H1 (cell line): ENCODE measurements around the gene ADARB2. TPM values are rescaled to one million over a fixed set of nuclear protein-coding genes. Genes with fewer than 3 reads are reported as not detected.

Experiments used
- CTCF ChIA-PET: fragments of 300-600 bp; sonication (Branson Sonifier 250); formaldehyde crosslinking; loops from one replicate; lab custom pipeline; 2021; ENCODE audit not compliant: partially characterized antibody; lab: Charles Lee
- POLR2A ChIA-PET: fragments of 300-600 bp; sonication (Branson Sonifier 250); formaldehyde crosslinking; loops from one replicate; lab custom pipeline; 2021; ENCODE audit warnings: inconsistent platforms; ENCODE audit not compliant: partially characterized antibody; lab: Charles Lee
- DNase-seq, 2 experiments: peaks; one replicate each; pipeline versions ENCODE4 v3.0.0 to v3.0.0-alpha.2; 2010 to 2022; ENCODE audit warnings: low spot score in 2 of 2, low read depth in 1 of 2, mixed read lengths in 1 of 2
- FAIRE-seq: peaks from 2 replicates; lab custom pipeline; 2011; peaks lifted over from hg19 to GRCh38; lab: Jason Lieb, UNC
- H2AFZ ChIP-seq: 2 replicates; pipeline ENCODE4 v1.8.1; 2012; ENCODE audit warnings: low read length, inconsistent platforms
- H2AK5ac ChIP-seq: 2 replicates; pipeline ENCODE4 v1.6.1; 2013; ENCODE audit warnings: low read depth, low read length
- H2BK120ac ChIP-seq: replicated peaks from 2 replicates; pipeline ENCODE3; 2013; ENCODE audit warnings: low read depth, low read length, inconsistent platforms
- H2BK12ac ChIP-seq: 2 replicates; pipeline ENCODE4 v1.6.1; 2013; ENCODE audit warnings: low read depth, low read length
- H2BK15ac ChIP-seq: 2 replicates; pipeline ENCODE4 v1.6.1; 2013; ENCODE audit warnings: low read length
- H2BK20ac ChIP-seq: 2 replicates; pipeline ENCODE4 v1.6.1; 2013; ENCODE audit warnings: low read length
- H2BK5ac ChIP-seq: 2 replicates; pipeline ENCODE4 v1.6.1; 2013; ENCODE audit warnings: low read depth, low read length
- H3K14ac ChIP-seq: 2 replicates; pipeline ENCODE4 v1.6.1; 2013; ENCODE audit warnings: inconsistent platforms; ENCODE audit not compliant: insufficient read length
- H3K18ac ChIP-seq: 2 replicates; pipeline ENCODE4 v1.6.1; 2013; ENCODE audit warnings: low read length; ENCODE audit errors: extremely low read depth
- H3K23ac ChIP-seq: 2 replicates; pipeline ENCODE4 v1.6.1; 2013; ENCODE audit warnings: inconsistent platforms; ENCODE audit not compliant: insufficient read length
- H3K23me2 ChIP-seq: 2 replicates; pipeline ENCODE4 v1.6.1; 2013; ENCODE audit warnings: low read depth, low read length
- H3K27ac ChIP-seq: 2 replicates; pipeline ENCODE4 v1.6.1; 2011; ENCODE audit warnings: low read depth, low read length, inconsistent platforms
- H3K27me3 ChIP-seq, 4 experiments: replicated peaks in 1 of 4; 1 replicate in 1 of 4; 2 replicates in 3 of 4; pipeline versions ENCODE4 v1.6.1 to v1.8.1; 2011 to 2013; ENCODE audit warnings: low read length in 3 of 4, mild to moderate bottlenecking in 3 of 4, inconsistent platforms in 2 of 4, mixed read lengths in 2 of 4, moderate library complexity in 1 of 4; ENCODE audit not compliant: control insufficient read depth in 3 of 4, insufficient read depth in 3 of 4; ENCODE audit errors: extremely low read depth in 1 of 4
- H3K36me3 ChIP-seq, 4 experiments: 2 replicates each; pipeline versions ENCODE4 v1.6.1 to v1.8.1; 2011 to 2013; ENCODE audit warnings: mild to moderate bottlenecking in 4 of 4, low read length in 3 of 4, moderate library complexity in 2 of 4, control low read depth in 1 of 4, inconsistent platforms in 1 of 4; ENCODE audit not compliant: insufficient read depth in 4 of 4, control insufficient read depth in 2 of 4
- H3K4ac ChIP-seq: replicated peaks from 2 replicates; pipeline ENCODE3; 2013; ENCODE audit warnings: low read length, low read depth, mixed read lengths, inconsistent platforms; ENCODE audit not compliant: insufficient read length
- H3K4me1 ChIP-seq, 4 experiments: replicated peaks in 1 of 4; 1 replicate in 1 of 4; 2 replicates in 3 of 4; pipeline versions ENCODE4 v1.6.1 to v1.8.1; 2011 to 2013; ENCODE audit warnings: low read length in 3 of 4, inconsistent platforms in 2 of 4, mixed read lengths in 1 of 4; ENCODE audit not compliant: insufficient read depth in 4 of 4, control insufficient read depth in 3 of 4
- H3K4me2 ChIP-seq, 2 experiments: 2 replicates each; pipeline versions ENCODE4 v1.6.1 to v1.8.1; 2011 to 2013; ENCODE audit warnings: low read depth in 2 of 2, low read length in 2 of 2, control low read depth in 1 of 2, inconsistent platforms in 1 of 2, mild to moderate bottlenecking in 1 of 2; ENCODE audit not compliant: insufficient read depth in 1 of 2
- H3K4me3 ChIP-seq, 4 experiments: fragments of 200-600, 300-600 bp in 1 of 4; sonication (generic), shearing (Covaris generic), sonication (Bioruptor Twin) in 1 of 4; 2 replicates each; pipeline versions ENCODE4 v1.5.1 to v1.8.1; 2011 to 2016; ENCODE audit warnings: low read length in 4 of 4, low read depth in 3 of 4, control low read depth in 2 of 4, inconsistent platforms in 2 of 4, mild to moderate bottlenecking in 2 of 4, mixed read lengths in 1 of 4, moderate library complexity in 1 of 4; ENCODE audit not compliant: insufficient read depth in 2 of 4; ENCODE audit errors: extremely low read depth in 1 of 4
- H3K56ac ChIP-seq: replicated peaks from 2 replicates; pipeline ENCODE3; 2013; ENCODE audit warnings: low read depth, mild to moderate bottlenecking, mixed read lengths, low read length, inconsistent platforms; ENCODE audit not compliant: insufficient read length
- H3K79me1 ChIP-seq: 2 replicates; pipeline ENCODE4 v1.6.1; 2013; ENCODE audit warnings: low read depth, low read length, control low read depth
- H3K79me2 ChIP-seq, 2 experiments: 2 replicates each; pipeline versions ENCODE4 v1.6.1 to v1.8.1; 2012 to 2013; ENCODE audit warnings: low read length in 2 of 2, mild to moderate bottlenecking in 2 of 2, inconsistent platforms in 1 of 2; ENCODE audit not compliant: insufficient read depth in 2 of 2, control insufficient read depth in 1 of 2
- H3K9ac ChIP-seq, 4 experiments: replicated peaks in 1 of 4; 1 replicate in 1 of 4; 2 replicates in 3 of 4; pipeline versions ENCODE4 v1.6.1 to v1.8.1; 2011 to 2013; ENCODE audit warnings: low read depth in 3 of 4, low read length in 3 of 4, control low read depth in 2 of 4, mild to moderate bottlenecking in 2 of 4, moderate library complexity in 2 of 4, inconsistent platforms in 1 of 4; ENCODE audit errors: extremely low read depth in 1 of 4
- H3K9me3 ChIP-seq, 2 experiments: 2 replicates each; pipeline versions ENCODE4 v1.6.1 to v1.8.1; 2012 to 2013; ENCODE audit warnings: mild to moderate bottlenecking in 2 of 2, moderate library complexity in 2 of 2, control low read depth in 1 of 2, inconsistent platforms in 1 of 2, low read depth in 1 of 2, low read length in 1 of 2, mixed read lengths in 1 of 2; ENCODE audit not compliant: insufficient read depth in 2 of 2
- H4K20me1 ChIP-seq, 2 experiments: replicated peaks in 1 of 2; 2 replicates each; pipeline versions ENCODE3 to v1.8.1; 2011 to 2013; ENCODE audit warnings: inconsistent platforms in 2 of 2, low read length in 2 of 2, mild to moderate bottlenecking in 1 of 2; ENCODE audit not compliant: insufficient read depth in 2 of 2, control insufficient read depth in 1 of 2
- H4K5ac ChIP-seq: 2 replicates; pipeline ENCODE4 v1.6.1; 2013; ENCODE audit warnings: low read length, low read depth, mixed read lengths, inconsistent platforms; ENCODE audit not compliant: insufficient read length
- H4K8ac ChIP-seq: 2 replicates; pipeline ENCODE4 v1.8.0; 2013; ENCODE audit warnings: mild to moderate bottlenecking, moderate library complexity, low read length, inconsistent platforms; ENCODE audit not compliant: insufficient read depth; ENCODE audit errors: extremely low read depth
- H4K91ac ChIP-seq: replicated peaks from 2 replicates; pipeline ENCODE3; 2013; ENCODE audit warnings: low read length, mixed read lengths, inconsistent platforms; ENCODE audit not compliant: insufficient read length
- CBX8 ChIP-seq: fragments of 300-800, 300-1000 bp; sonication (generic); IDR thresholded peaks from 2 replicates; pipeline ENCODE4 v1.7.1; 2016; ENCODE audit warnings: low read depth, low read length, borderline replicate concordance
- CHD2 ChIP-seq: IDR thresholded peaks from 2 replicates; pipeline ENCODE4 v1.6.1; 2012; ENCODE audit warnings: low read length, improper control_type of control experiment
- EP300 ChIP-seq, 2 experiments: IDR thresholded peaks; 1 replicate in 1 of 2; 2 replicates in 1 of 2; pipeline ENCODE4 v1.6.1; 2011 to 2012; ENCODE audit warnings: low read depth in 2 of 2, low read length in 2 of 2, mild to moderate bottlenecking in 2 of 2, borderline replicate concordance in 1 of 2, inconsistent platforms in 1 of 2, moderate library complexity in 1 of 2
- HDAC2 ChIP-seq, 2 experiments: fragments of 300-600 bp in 1 of 2; sonication (generic) in 1 of 2; IDR thresholded peaks; 2 replicates each; pipeline ENCODE4 v1.6.1; 2011 to 2012; ENCODE audit warnings: low read depth in 2 of 2, low read length in 2 of 2, mild to moderate bottlenecking in 2 of 2, moderate library complexity in 2 of 2, borderline replicate concordance in 1 of 2, inconsistent platforms in 1 of 2
- HDAC6 ChIP-seq: IDR thresholded peaks from one replicate; pipeline ENCODE4 v1.7.1; 2012; ENCODE audit warnings: low read depth, mild to moderate bottlenecking, inconsistent platforms, low read length, moderate library complexity
- RFX5 ChIP-seq: IDR thresholded peaks from 2 replicates; pipeline ENCODE4 v1.6.1; 2011; ENCODE audit warnings: low read depth, low read length, improper control_type of control experiment, borderline replicate concordance
- RXRA ChIP-seq: IDR thresholded peaks from 2 replicates; pipeline ENCODE4 v1.6.1; 2011; ENCODE audit warnings: low read depth, mild to moderate bottlenecking, low read length, moderate library complexity; ENCODE audit not compliant: insufficient read depth
- SP1 ChIP-seq: IDR thresholded peaks from 2 replicates; pipeline ENCODE4 v1.6.1; 2011; ENCODE audit warnings: low read depth, low read length
- SP2 ChIP-seq: IDR thresholded peaks from 2 replicates; pipeline ENCODE4 v1.6.1; 2012; ENCODE audit warnings: mild to moderate bottlenecking, low read length, inconsistent platforms
- SP4 ChIP-seq: IDR thresholded peaks from 2 replicates; pipeline ENCODE4 v1.6.1; 2012; ENCODE audit warnings: low read length, inconsistent platforms
- TAF1 ChIP-seq: IDR thresholded peaks from 2 replicates; pipeline ENCODE4 v1.6.1; 2011; ENCODE audit warnings: mild to moderate bottlenecking, low read depth, low read length
- WGBS, 2 experiments: shearing (Covaris generic) in 1 of 2; methylation state at CpG; one replicate each; pipeline versions ENCODE4 v1.1.6 to v1.1.7; 2013 to 2015; ENCODE audit warnings: low lambda C conversion rate in 2 of 2, mixed read lengths in 2 of 2, inconsistent platforms in 1 of 2, low coverage in 1 of 2, missing lambda C conversion rate in 1 of 2; ENCODE audit not compliant: insufficient replicate concordance in 2 of 2, insufficient coverage in 1 of 2, insufficient read length in 1 of 2; ENCODE audit errors: extremely low coverage in 1 of 2, missing lambda C conversion rate in 1 of 2; 5-methylcytosine and 5-hydroxymethylcytosine counted together
- polyA plus RNA-seq, 7 experiments: library from polyadenylated mRNA; depleted of rRNA in 3 of 7; stranded (reverse) in 5 of 7; unstranded in 2 of 7; fragments of >200 nt in 5 of 7; fragments of 200-250 nt in 2 of 7; gene quantifications; 1 replicate in 5 of 7; 2 replicates in 1 of 7; 4 replicates in 1 of 7; pipeline versions ENCODE4 v1.2.1 to v1.2.3, GENCODE V29; 2011 to 2013; ENCODE audit warnings: missing spikeins in 2 of 7, mixed read lengths in 2 of 7
- total RNA-seq: library from RNA; stranded (reverse); fragmentation: NEBNext Ultra II Directional; extraction: Animal tissue kit (Norgen Biotek cat#: 25700); gene quantifications from 2 replicates; pipeline ENCODE4 v1.2.1, GENCODE V29; 2021
- TF ChIP-seq, protein P1 (sequence below): IDR thresholded peaks from 2 replicates; pipeline ENCODE4 v1.6.1; 2012; ENCODE audit warnings: low read length, inconsistent platforms
- TF ChIP-seq, protein P2 (sequence below): IDR thresholded peaks from 2 replicates; pipeline ENCODE4 v1.6.1; 2012; ENCODE audit warnings: inconsistent platforms

ADARB2 gene
- total and polyA plus RNA-seq, 2 of the 8 experiments (the other 6 are each of a cell fraction or from before 2014, with no cell fraction given): 2.2 to 2.8 TPM

DNA sequence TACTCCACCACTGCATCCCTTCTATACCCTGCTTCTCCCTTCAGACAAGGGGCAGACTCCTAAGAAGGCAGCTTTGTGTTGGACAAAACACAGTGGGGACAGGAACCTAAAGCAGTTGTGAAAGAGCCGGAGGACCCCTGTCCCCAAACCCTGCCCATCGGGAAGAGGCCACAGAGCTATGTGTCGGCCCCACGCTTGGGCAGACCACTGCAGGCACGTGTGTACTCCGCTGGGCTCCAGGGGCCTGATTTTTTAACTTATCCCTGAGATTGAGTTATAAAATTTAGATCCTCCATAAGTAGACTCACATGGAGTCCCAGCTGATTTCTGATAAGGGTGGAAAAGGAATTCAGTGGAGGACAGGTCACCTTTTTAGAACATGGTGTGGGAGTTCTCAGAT is 310.5 kb downstream of the ADARB2 start:
- Histone ChIP-seq H2BK12ac (no peak overlapping the region), H3K14ac (no peak overlapping the region), H3K4me2 (no peak overlapping the region), H3K23ac (no peak overlapping the region), H2AK5ac (no peak overlapping the region), H3K4me1 (no peaks in the 10 kb centered on the region), H4K8ac (no peak overlapping the region), H3K9ac (no peak overlapping the region), H3K36me3 (no peaks in the 10 kb centered on the region), H3K27me3 (peaks cover 0 to 10% (median 7%) of the 10 kb centered on the region in 4 experiments; a peak in 5 of 7 replicates), H2AFZ (no peak overlapping the region), H4K5ac (no peak overlapping the region), H3K79me1 (no peaks in the 10 kb centered on the region), H4K20me1 (no peaks in the 10 kb centered on the region), H2BK20ac (no peak overlapping the region), H3K4me3 (no peak overlapping the region), H3K56ac (no peak overlapping the region), H3K4ac (no peak overlapping the region), H2BK15ac (no peak overlapping the region), H4K91ac (no peak overlapping the region), H3K79me2 (no peaks in the 10 kb centered on the region), H3K27ac (no peak overlapping the region), H2BK5ac (no peak overlapping the region), H2BK120ac (no peak overlapping the region), H3K23me2 (no peaks in the 10 kb centered on the region; the same call in 1 of the 2 replicates), H3K18ac (no peak overlapping the region), H3K9me3 (peaks cover 0 to 6% of the 10 kb centered on the region in 2 experiments; a peak in 1 of 4 replicates)
- CTCF ChIA-PET: interaction anchor here (0.7 kb wide), 1 partner anchor 23 kb away, joined by 3 read pairs; no protein-coding TSS in a partner anchor
- DNase-seq (no peak), FAIRE-seq (no peak)
- 99% methylated on average over 6 of the region's 6 CpGs; no CpG with 5 or more reads in 1 of the 2 experiments for WGBS, 2 experiments
- POLR2A ChIA-PET: no interaction called here
- TF ChIP-seq TAF1 (no peak), RXRA (no peak), SP4 (no peak), CHD2 (no peak), SP1 (no peak), HDAC6 (no peak), SP2 (no peak), RFX5 (no peak), CBX8 (no peak), EP300 (IDR thresholded peaks at IDR 0.05; ENCODE audit: borderline replicate concordance in 1 of 2, low read depth in 2 of 2, low read length in 2 of 2) (no peak), HDAC2 (IDR thresholded peaks at IDR 0.05; ENCODE audit: borderline replicate concordance in 1 of 2, low read depth in 2 of 2, low read length in 2 of 2) (no peak)
- TF ChIP-seq, protein P1, sequence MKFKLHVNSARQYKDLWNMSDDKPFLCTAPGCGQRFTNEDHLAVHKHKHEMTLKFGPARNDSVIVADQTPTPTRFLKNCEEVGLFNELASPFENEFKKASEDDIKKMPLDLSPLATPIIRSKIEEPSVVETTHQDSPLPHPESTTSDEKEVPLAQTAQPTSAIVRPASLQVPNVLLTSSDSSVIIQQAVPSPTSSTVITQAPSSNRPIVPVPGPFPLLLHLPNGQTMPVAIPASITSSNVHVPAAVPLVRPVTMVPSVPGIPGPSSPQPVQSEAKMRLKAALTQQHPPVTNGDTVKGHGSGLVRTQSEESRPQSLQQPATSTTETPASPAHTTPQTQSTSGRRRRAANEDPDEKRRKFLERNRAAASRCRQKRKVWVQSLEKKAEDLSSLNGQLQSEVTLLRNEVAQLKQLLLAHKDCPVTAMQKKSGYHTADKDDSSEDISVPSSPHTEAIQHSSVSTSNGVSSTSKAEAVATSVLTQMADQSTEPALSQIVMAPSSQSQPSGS: no peak
- TF ChIP-seq, protein P2, sequence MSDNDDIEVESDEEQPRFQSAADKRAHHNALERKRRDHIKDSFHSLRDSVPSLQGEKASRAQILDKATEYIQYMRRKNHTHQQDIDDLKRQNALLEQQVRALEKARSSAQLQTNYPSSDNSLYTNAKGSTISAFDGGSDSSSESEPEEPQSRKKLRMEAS: no peak
